Testis (tissue), 3 donors: Measurements from ENCODE around the gene C1orf21. TPM values are rescaled to one million over a fixed set of nuclear protein-coding genes. Genes with fewer than 3 reads are reported as not detected.

Source experiments
- DNase-seq: peaks from one replicate; pipeline ENCODE4 v3.0.0-alpha.2; 2019
- H3K27ac ChIP-seq, 2 donors: fragments of 200-600 bp; sonication (generic); one replicate each; pipeline ENCODE4 v1.5.1; 2019
- H3K27me3 ChIP-seq: fragments of 200-600 bp; sonication (generic); one replicate; pipeline ENCODE4 v1.5.1; 2019
- H3K36me3 ChIP-seq: fragments of 200-600 bp; sonication (generic); one replicate; pipeline ENCODE4 v1.5.1; 2017; ENCODE audit warnings: low read depth; ENCODE audit errors: missing control alignments
- H3K4me1 ChIP-seq: fragments of 200-600 bp; sonication (generic); one replicate; pipeline ENCODE4 v1.5.1; 2019
- H3K4me3 ChIP-seq, 2 donors: fragments of 200-600 bp; sonication (generic); one replicate each; pipeline ENCODE4 v1.5.1; 2017 to 2019
- H3K9me3 ChIP-seq: fragments of 200-600 bp; sonication (generic); one replicate; pipeline ENCODE4 v1.5.1; 2017
- POLR2A ChIP-seq: fragments of 450-650 bp; IDR thresholded peaks from one replicate; pipeline ENCODE4 v1.6.1; 2017; ENCODE audit warnings: antibody characterized with exemption, mild to moderate bottlenecking, moderate library complexity
- WGBS, 2 donors: methylation state at CpG; one replicate each; pipeline ENCODE4 v1.1.5; 2018; 5-methylcytosine and 5-hydroxymethylcytosine counted together
- intact Hi-C: fragments of 100-400 bp; cut with DNase I; formaldehyde crosslinking; loops from one replicate; pipeline ENCODE4 v1.15.1; 2023; ENCODE audit warnings: low total_unique reads
- polyA plus RNA-seq: library from polyadenylated mRNA; stranded (reverse); fragments of 350-450 nt; fragmentation: Illumina TruSeq; extraction: RNeasy Lipid Tissue Mini Kit (QIAGEN cat#74804); gene quantifications from one replicate; pipeline ENCODE4 v1.2.3, GENCODE V29; 2014; ENCODE audit warnings: low read depth, low replicate concordance; ENCODE audit not compliant: insufficient read depth
- total RNA-seq, 2 donors: library from RNA; depleted of rRNA; stranded (reverse); fragments of >200 nt; gene quantifications; one replicate each; pipeline ENCODE4 v1.2.3, GENCODE V29; 2016
- TF ChIP-seq, protein P1 (sequence below), 3 experiments: fragments of 450-650 bp in 2 of 3; fragments of 200-600 bp in 1 of 3; sonication (generic) in 1 of 3; IDR thresholded peaks; one replicate each; pipeline ENCODE4 v1.5.1; 2016 to 2019; ENCODE audit warnings: antibody characterized with exemption in 3 of 3, mild to moderate bottlenecking in 2 of 3, moderate library complexity in 1 of 3

The C1orf21 gene
- total and polyA plus RNA-seq, 3 donors from 2014 or later: 13.9 to 17.2 (median 16.0) TPM

DNA sequence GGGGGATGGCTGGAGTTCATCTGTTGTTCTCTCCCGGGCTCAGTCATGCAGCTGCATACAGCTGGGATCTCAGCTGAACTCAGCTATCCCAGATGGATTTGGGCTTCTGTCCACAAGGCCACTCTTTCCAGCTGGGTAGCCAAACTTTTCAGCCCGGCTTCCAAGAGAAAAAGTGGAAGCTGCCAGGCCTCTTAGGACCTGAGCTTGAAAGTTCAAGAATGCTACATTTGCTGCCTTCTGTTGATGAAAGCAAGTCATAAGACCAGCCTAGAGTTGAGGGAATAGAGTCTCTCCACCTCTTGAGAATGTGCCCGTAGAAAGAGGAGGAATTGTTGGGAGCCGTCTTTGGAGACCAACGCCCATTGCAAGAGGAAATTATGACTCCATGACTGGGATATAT, 95.3 kb downstream of the C1orf21 start:
- Histone ChIP-seq H3K27me3 (no peaks in the 10 kb centered on the region), H3K4me1 (peaks cover 36% of the 10 kb centered on the region), H3K4me3 (no peak overlapping the region), H3K9me3 (no peaks in the 10 kb centered on the region), H3K36me3 (no peaks in the 10 kb centered on the region), H3K27ac (peak overlapping the region; percentile 26 to 69)
- peak; percentile 85 for DNase-seq
- 42 to 61% methylated on average over 5 of the region's 5 CpGs for WGBS, 2 donors
- no peak for TF ChIP-seq POLR2A
- TF ChIP-seq, protein P1, sequence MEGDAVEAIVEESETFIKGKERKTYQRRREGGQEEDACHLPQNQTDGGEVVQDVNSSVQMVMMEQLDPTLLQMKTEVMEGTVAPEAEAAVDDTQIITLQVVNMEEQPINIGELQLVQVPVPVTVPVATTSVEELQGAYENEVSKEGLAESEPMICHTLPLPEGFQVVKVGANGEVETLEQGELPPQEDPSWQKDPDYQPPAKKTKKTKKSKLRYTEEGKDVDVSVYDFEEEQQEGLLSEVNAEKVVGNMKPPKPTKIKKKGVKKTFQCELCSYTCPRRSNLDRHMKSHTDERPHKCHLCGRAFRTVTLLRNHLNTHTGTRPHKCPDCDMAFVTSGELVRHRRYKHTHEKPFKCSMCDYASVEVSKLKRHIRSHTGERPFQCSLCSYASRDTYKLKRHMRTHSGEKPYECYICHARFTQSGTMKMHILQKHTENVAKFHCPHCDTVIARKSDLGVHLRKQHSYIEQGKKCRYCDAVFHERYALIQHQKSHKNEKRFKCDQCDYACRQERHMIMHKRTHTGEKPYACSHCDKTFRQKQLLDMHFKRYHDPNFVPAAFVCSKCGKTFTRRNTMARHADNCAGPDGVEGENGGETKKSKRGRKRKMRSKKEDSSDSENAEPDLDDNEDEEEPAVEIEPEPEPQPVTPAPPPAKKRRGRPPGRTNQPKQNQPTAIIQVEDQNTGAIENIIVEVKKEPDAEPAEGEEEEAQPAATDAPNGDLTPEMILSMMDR (IDR thresholded peaks at IDR 0.05): no peak
- intact Hi-C loops: no loop called here

DNA sequence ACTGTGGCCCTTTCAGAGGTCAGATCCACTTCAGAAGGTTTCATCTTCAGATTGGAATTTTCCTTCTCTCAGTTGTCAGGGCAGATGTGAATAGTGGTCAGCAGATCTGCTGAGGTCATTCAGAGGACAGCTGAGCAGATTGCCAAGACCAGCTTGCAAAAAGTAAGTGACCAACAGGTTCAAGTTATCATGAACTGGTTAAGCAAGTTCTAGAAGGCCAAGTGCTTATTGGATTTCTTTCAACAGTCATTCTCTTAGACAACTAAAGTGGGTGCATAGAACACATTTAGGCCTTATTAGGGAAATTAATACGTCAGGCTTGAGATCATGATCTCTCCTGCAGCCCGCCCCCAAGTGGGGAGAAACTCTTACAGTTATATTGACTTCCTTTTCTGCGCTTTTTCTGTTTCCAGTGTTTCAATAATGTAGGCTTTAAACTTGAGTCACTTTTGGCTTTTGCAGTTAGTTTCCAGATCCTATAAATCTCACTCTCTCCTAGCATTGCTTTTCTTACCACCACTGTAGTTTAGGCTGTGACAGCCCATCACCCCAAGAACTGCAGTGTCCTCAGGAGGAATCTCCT, 96.4 kb downstream of the C1orf21 start:
- H3K36me3 ChIP-seq: no peaks in the 10 kb centered on the region
- H3K27ac ChIP-seq: peak overlapping the region; percentile 26 to 69
- peaks cover 36% of the 10 kb centered on the region for H3K4me1 ChIP-seq
- WGBS, 2 donors: 24 to 31% methylated on average over 3 of the region's 3 CpGs
- no peaks in the 10 kb centered on the region for H3K27me3 ChIP-seq
- peak; percentile 36 for DNase-seq
- H3K4me3 ChIP-seq: no peak overlapping the region
- intact Hi-C loops: no loop called here
- TF ChIP-seq POLR2A: no peak
- TF ChIP-seq, protein P1 (IDR thresholded peaks at IDR 0.05): peak in 2 of 3 experiments; percentile 9 to 20
- no peaks in the 10 kb centered on the region for H3K9me3 ChIP-seq

DNA sequence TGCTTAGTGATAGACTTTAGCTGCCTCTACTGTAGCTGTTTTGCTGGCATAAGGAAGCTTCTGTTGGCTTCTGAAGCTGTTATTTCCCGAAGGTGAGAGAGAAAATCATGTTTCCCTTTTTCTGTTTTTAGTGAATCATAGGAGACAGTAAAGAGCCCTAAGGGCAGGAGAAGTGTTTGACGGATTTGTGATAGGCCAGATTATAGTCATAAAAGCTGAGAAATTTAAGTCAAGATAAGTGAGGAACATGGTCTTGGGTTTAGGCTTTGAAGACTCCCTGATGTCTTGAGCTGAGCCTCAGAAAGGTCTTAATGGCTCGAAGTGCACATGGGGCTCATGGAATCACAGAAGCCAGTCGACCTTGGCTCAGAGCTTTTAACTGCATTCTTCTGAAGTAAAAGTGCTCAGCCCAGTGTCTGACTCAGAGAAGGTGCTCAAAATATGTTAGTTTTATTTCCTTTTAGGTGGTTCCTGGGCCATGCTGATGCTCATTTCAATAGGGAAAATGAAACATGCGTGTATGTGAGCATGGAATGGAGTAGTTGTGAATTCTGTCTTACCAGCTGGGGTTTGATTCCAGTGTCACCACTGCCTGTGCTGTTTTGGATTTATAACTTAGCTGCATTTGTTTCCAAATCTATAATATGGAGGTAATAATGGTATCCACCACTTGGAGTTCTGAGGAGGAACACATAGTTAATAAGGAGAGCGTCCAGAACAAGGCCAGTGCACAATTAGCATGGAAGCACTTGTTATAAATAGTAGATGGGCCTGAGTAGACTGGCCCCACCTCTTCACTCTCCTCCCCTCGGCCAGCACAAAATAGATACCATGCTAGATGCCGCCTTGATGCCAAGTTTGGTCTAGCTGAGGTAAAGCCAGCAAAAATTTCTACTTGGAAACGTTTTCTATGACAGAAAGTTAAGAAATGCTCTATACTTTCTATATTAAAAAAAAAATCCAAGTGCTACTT, 99.2 kb downstream of the C1orf21 start:
- TF ChIP-seq, protein P1 (IDR thresholded peaks at IDR 0.05): no peak
- TF ChIP-seq POLR2A: no peak
- Histone ChIP-seq H3K36me3 (no peaks in the 10 kb centered on the region), H3K9me3 (no peaks in the 10 kb centered on the region), H3K27me3 (no peaks in the 10 kb centered on the region), H3K27ac (peak overlapping the region in 1 of 2 donors; percentile 18), H3K4me3 (no peak overlapping the region), H3K4me1 (peaks cover 33% of the 10 kb centered on the region)
- 58 to 72% methylated on average over 9 of the region's 9 CpGs for WGBS, 2 donors
- DNase-seq: no peak
- intact Hi-C loops: no loop called here

DNA sequence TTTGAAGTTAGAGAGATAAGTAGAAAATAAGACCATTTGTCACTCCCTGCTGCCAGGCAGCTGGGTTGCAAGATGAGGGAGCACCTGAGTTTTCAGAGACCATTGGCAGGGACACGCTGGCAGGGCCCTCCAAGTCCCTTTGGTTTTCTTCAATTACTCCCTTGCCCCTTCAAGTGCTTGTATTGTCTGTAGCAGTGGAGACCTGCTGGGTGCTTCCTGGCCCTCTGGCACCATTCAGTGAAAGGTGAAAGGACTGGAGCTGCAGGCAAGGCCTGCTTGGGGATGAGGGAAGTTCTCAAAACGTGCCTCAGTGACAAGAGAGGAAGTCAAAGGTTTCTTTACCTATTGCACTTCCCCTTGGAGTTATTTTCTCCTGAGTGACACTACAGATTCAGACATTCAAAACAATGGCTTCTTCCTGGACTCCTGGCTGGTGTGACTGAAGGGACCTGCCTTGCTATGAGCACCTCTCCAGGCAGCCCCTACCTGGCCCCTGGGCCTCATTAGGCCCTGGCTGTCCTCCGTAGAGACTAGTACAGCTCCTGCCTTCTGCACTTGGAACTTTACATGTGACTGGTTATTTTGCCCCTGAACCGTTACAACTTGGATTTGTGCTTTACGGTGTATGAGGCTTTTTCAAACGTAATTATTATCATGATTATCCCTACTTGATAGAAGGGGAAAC, 100.1 kb downstream of the C1orf21 start:
- DNase-seq: no peak
- TF ChIP-seq POLR2A: no peak
- TF ChIP-seq, protein P1 (IDR thresholded peaks at IDR 0.05): no peak
- H3K36me3 ChIP-seq: no peaks in the 10 kb centered on the region

More for the DNA sequence above, 100.1 kb downstream of the C1orf21 start:
- Histone ChIP-seq H3K4me3 (no peak overlapping the region), H3K27me3 (no peaks in the 10 kb centered on the region), H3K9me3 (no peaks in the 10 kb centered on the region), H3K4me1 (peaks cover 36% of the 10 kb centered on the region), H3K27ac (no peak overlapping the region)
- 79 to 83% methylated on average over 6 of the region's 6 CpGs for WGBS, 2 donors
- intact Hi-C loops: no loop called here
